DND-41 (cell line): Measurements from ENCODE around the gene PPIF.

Experiments
- ATAC-seq: fragments of 200-7000 bp; cut with Tn5 transposase; 3 replicates; pipeline ENCODE4 v1.9.1; 2021; ENCODE audit warnings: low read depth; ENCODE audit not compliant: insufficient read depth
- DNase-seq: peaks from one replicate; pipeline ENCODE4 v3.0.0-alpha.2; 2020
- H2AFZ ChIP-seq: 2 replicates; pipeline ENCODE4 v1.6.0; 2012; ENCODE audit warnings: low read depth, low read length
- H3K27ac ChIP-seq: 2 replicates; pipeline ENCODE4 v1.5.1; 2012; ENCODE audit warnings: low read length, inconsistent platforms
- H3K27me3 ChIP-seq: fragments of 200-600 bp; sonication (generic); 2 replicates; pipeline ENCODE4 v1.6.0; 2012; ENCODE audit warnings: low read length, mild to moderate bottlenecking, inconsistent platforms; ENCODE audit not compliant: insufficient read depth, poor library complexity
- H3K36me3 ChIP-seq: 2 replicates; pipeline ENCODE4 v1.5.1; 2012; ENCODE audit warnings: low read length, inconsistent platforms; ENCODE audit not compliant: insufficient read depth
- H3K4me1 ChIP-seq: 2 replicates; pipeline ENCODE4 v1.5.1; 2012; ENCODE audit warnings: mild to moderate bottlenecking, low read length; ENCODE audit not compliant: insufficient read depth
- H3K4me2 ChIP-seq: 2 replicates; pipeline ENCODE4 v1.6.0; 2012; ENCODE audit warnings: mild to moderate bottlenecking, moderate library complexity, low read length, inconsistent platforms; ENCODE audit not compliant: insufficient read depth
- H3K4me3 ChIP-seq, 2 experiments: fragments of 200-600 bp in 1 of 2; shearing (Covaris generic) in 1 of 2; 2 replicates each; pipeline ENCODE4 v1.5.1; 2012 to 2016; ENCODE audit warnings: inconsistent platforms in 2 of 2, low read length in 2 of 2, mild to moderate bottlenecking in 2 of 2, low read depth in 1 of 2, moderate library complexity in 1 of 2
- H3K79me2 ChIP-seq: 2 replicates; pipeline ENCODE4 v1.6.0; 2012; ENCODE audit warnings: low read length, inconsistent platforms; ENCODE audit not compliant: insufficient read depth
- H3K9ac ChIP-seq: 2 replicates; pipeline ENCODE4 v1.6.0; 2012; ENCODE audit warnings: low read depth, mild to moderate bottlenecking, inconsistent platforms, low read length, moderate library complexity
- H3K9me3 ChIP-seq: 2 replicates; pipeline ENCODE4 v1.5.1; 2012; ENCODE audit warnings: low read length, moderate library complexity, mild to moderate bottlenecking, inconsistent platforms; ENCODE audit not compliant: insufficient read depth, severe bottlenecking
- H4K20me1 ChIP-seq: 2 replicates; pipeline ENCODE4 v1.6.0; 2012; ENCODE audit warnings: low read length; ENCODE audit not compliant: insufficient read depth
- EZH2 ChIP-seq: IDR thresholded peaks from 3 replicates; pipeline ENCODE4 v1.6.1; 2012; ENCODE audit warnings: borderline replicate concordance, low read depth, mild to moderate bottlenecking, moderate library complexity, low read length, inconsistent platforms; ENCODE audit not compliant: severe bottlenecking
- TF ChIP-seq, protein P1 (sequence below): IDR thresholded peaks from 2 replicates; pipeline ENCODE4 v1.5.1; 2012; ENCODE audit warnings: borderline replicate concordance, low read length, moderate library complexity, mild to moderate bottlenecking; ENCODE audit not compliant: poor library complexity, severe bottlenecking; ENCODE audit errors: extremely low read depth

The PPIF gene

GRCh38 chr10:79313320-79313719, 33.9 kb upstream of the PPIF start:
- no peak overlapping the region for H2AFZ ChIP-seq
- H3K4me1 ChIP-seq: peaks cover 28% of the 10 kb centered on the region
- no peaks in the 10 kb centered on the region for H3K79me2 ChIP-seq
- no peak for DNase-seq
- no peaks in the 10 kb centered on the region for H3K9me3 ChIP-seq
- no peak overlapping the region for H3K4me3 ChIP-seq
- no peak overlapping the region for H3K27ac ChIP-seq
- H3K4me2 ChIP-seq: no peak overlapping the region
- peaks cover 42% of the 10 kb centered on the region for H3K36me3 ChIP-seq
- peaks cover 87% of the 10 kb centered on the region for H4K20me1 ChIP-seq
- no peak for ATAC-seq
- no peaks in the 10 kb centered on the region for H3K27me3 ChIP-seq
- TF ChIP-seq, protein P1, sequence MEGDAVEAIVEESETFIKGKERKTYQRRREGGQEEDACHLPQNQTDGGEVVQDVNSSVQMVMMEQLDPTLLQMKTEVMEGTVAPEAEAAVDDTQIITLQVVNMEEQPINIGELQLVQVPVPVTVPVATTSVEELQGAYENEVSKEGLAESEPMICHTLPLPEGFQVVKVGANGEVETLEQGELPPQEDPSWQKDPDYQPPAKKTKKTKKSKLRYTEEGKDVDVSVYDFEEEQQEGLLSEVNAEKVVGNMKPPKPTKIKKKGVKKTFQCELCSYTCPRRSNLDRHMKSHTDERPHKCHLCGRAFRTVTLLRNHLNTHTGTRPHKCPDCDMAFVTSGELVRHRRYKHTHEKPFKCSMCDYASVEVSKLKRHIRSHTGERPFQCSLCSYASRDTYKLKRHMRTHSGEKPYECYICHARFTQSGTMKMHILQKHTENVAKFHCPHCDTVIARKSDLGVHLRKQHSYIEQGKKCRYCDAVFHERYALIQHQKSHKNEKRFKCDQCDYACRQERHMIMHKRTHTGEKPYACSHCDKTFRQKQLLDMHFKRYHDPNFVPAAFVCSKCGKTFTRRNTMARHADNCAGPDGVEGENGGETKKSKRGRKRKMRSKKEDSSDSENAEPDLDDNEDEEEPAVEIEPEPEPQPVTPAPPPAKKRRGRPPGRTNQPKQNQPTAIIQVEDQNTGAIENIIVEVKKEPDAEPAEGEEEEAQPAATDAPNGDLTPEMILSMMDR: no peak
- no peak for TF ChIP-seq EZH2
- H3K9ac ChIP-seq: no peak overlapping the region

DNA sequence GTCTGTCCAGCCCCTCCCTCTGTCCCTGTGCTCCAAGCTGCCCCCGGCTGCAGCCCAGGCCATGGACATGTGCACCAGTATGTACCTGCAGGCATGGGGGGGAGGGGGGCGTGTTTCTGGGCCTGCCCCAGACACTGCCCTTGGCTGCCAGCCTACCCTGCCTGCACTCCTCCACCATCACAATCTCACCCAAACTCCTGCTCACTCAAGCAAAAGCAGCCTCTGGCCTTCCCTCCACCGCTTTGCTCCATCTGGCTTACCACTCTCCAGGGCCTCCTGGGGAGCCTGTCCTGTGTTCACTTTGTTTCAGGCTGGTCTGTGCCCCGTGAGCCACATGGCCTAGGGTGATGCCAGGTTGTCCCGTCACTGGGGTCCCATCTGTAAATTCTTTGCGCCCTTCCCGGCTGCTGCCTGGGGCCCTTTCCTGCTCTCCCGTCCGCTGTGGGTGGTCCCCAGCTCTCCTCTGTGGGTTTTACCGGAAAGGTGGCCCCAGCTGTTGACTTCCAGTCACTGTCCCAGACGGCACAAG, 33.3 kb upstream of the PPIF start:
- ATAC-seq: no peak
- H2AFZ ChIP-seq: no peak overlapping the region
- H3K36me3 ChIP-seq: peaks cover 36% of the 10 kb centered on the region
- H3K27ac ChIP-seq: no peak overlapping the region
- H3K79me2 ChIP-seq: no peaks in the 10 kb centered on the region
- H3K9ac ChIP-seq: no peak overlapping the region
- peaks cover 90% of the 10 kb centered on the region for H4K20me1 ChIP-seq
- TF ChIP-seq, protein P1: no peak
- TF ChIP-seq EZH2: no peak
- DNase-seq: no peak
- no peaks in the 10 kb centered on the region for H3K9me3 ChIP-seq
- peaks cover 30% of the 10 kb centered on the region for H3K4me1 ChIP-seq
- H3K27me3 ChIP-seq: peaks cover 2% of the 10 kb centered on the region
- H3K4me2 ChIP-seq: no peak overlapping the region
- H3K4me3 ChIP-seq: no peak overlapping the region

DNA sequence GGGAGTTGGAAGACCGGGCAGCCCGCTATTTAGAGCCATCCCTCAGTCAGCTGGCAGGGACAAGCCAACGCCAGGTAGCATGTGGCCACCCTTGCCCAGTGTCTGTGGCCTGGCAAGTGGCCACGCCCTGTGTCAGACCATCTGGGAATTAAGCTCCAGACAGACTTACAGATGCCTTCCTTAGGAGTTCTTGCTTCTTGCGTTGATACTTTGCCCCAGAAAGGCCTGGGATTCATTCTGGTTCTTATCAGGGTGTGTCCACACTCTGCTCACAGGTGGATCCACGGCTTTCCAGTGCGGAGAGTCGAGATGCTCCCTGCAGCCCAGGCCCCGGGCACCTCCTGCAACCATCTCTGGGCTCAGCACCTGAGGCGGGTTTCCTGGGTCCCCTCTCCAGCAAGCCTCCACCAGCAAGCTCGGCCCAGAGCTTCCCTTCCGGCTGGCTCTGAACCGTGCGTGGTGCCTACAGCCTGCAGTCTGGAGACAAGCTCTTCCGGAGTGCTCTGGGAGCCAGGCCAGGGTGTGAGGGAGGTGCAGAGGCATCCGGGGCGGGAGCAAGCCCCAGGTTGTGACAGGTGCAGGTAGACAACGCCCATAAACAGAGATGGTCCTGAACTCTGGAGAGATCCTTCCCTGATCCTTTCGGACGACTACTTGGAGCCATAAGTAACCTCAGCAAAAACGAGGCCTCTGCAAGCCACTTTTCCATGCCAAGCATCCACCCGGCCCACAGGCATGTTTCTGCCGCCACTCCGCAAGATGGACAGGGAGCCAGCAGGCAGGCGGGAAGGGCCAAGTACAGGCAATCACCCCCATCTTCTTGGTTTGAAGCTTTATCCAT, 32.3 kb upstream of the PPIF start:
- Histone ChIP-seq H3K9me3 (no peaks in the 10 kb centered on the region), H3K36me3 (peaks cover 26% of the 10 kb centered on the region; the same call in 1 of the 2 replicates), H3K79me2 (no peaks in the 10 kb centered on the region), H4K20me1 (peaks cover 89% of the 10 kb centered on the region), H3K27me3 (peaks cover 12% of the 10 kb centered on the region), H3K4me2 (no peak overlapping the region), H3K4me3 (no peak overlapping the region), H3K9ac (no peak overlapping the region), H3K27ac (no peak overlapping the region), H2AFZ (no peak overlapping the region), H3K4me1 (peaks cover 30% of the 10 kb centered on the region)
- ATAC-seq: no peak
- no peak for DNase-seq
- TF ChIP-seq, protein P1: no peak
- TF ChIP-seq EZH2: no peak
